Neutrophil (primary cell): ENCODE data around the gene FAM124A.

Experiments
- H3K27ac ChIP-seq: fragments of 200-600 bp; sonication (generic); 2 replicates; pipeline ENCODE4 v1.5.1; 2016; ENCODE audit warnings: mild to moderate bottlenecking, moderate library complexity
- H3K27me3 ChIP-seq: fragments of 200-600 bp; sonication (generic); 2 replicates; pipeline ENCODE4 v1.6.0; 2016; ENCODE audit warnings: mild to moderate bottlenecking
- H3K36me3 ChIP-seq: fragments of 200-600 bp; sonication (generic); 2 replicates; pipeline ENCODE4 v1.5.1; 2017
- H3K4me1 ChIP-seq, 2 experiments: fragments of 200-600 bp in 1 of 2; sonication (generic) in 1 of 2; 1 replicate in 1 of 2; 2 replicates in 1 of 2; pipeline versions ENCODE4 v1.5.1 to v1.6.1; 2013 to 2016; ENCODE audit warnings: low read depth in 1 of 2, low read length in 1 of 2, mild to moderate bottlenecking in 1 of 2, moderate library complexity in 1 of 2; ENCODE audit not compliant: control insufficient read depth in 1 of 2, insufficient read depth in 1 of 2
- H3K4me3 ChIP-seq, 2 experiments: fragments of 200-600 bp in 1 of 2; sonication (generic) in 1 of 2; 1 replicate in 1 of 2; 2 replicates in 1 of 2; pipeline ENCODE4 v1.5.1; 2013 to 2016; ENCODE audit warnings: low read depth in 1 of 2, low read length in 1 of 2, mild to moderate bottlenecking in 1 of 2, moderate library complexity in 1 of 2
- H3K9me3 ChIP-seq: fragments of 200-600 bp; sonication (generic); 2 replicates; pipeline ENCODE4 v1.5.1; 2016
- TF ChIP-seq, protein P1 (sequence below): fragments of 200-600 bp; sonication (generic); IDR thresholded peaks from 2 replicates; pipeline ENCODE4 v1.5.1; 2016; ENCODE audit warnings: antibody characterized with exemption

Gene FAM124A

DNA sequence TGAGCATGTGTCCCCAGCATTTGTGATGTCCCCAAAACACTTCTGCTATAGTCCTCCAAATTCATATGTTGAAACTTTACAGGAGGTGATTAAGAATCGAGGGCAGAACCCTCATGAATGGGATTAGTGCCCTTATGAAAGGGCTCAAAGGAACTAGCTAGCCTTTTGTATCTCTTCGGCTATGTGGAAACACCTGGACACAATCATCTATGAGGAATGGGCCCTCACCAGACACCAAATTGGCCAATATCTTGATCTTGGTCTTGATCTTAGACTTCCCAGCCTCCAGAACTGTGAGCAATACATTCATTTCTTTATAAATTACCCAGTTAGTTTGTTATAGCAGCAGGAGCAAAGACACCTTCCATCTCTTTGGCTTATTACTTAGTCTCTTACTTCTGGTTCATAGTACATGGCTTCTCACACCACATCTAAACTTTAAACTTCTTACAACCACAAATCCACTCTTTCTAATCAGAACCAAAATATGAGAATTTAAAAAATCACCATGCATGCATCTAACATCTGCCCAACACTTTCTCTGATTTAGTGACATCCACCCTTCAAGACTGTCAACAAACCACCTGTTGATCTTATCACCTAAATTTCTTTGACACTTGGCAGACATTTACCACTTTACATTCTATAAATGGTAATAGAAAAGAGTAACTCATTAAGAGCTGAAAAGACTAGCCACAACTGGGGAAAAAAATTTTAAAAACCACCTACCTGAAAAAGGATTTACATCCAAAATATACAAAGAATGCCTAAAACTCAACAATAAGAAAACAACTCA is 110.6 kb downstream of the FAM124A start:
- Histone ChIP-seq H3K27me3 (no peaks in the 10 kb centered on the region), H3K27ac (no peak overlapping the region), H3K4me1 (no peaks in the 10 kb centered on the region), H3K36me3 (no peaks in the 10 kb centered on the region), H3K9me3 (no peaks in the 10 kb centered on the region), H3K4me3 (no peak overlapping the region)
- TF ChIP-seq, protein P1, sequence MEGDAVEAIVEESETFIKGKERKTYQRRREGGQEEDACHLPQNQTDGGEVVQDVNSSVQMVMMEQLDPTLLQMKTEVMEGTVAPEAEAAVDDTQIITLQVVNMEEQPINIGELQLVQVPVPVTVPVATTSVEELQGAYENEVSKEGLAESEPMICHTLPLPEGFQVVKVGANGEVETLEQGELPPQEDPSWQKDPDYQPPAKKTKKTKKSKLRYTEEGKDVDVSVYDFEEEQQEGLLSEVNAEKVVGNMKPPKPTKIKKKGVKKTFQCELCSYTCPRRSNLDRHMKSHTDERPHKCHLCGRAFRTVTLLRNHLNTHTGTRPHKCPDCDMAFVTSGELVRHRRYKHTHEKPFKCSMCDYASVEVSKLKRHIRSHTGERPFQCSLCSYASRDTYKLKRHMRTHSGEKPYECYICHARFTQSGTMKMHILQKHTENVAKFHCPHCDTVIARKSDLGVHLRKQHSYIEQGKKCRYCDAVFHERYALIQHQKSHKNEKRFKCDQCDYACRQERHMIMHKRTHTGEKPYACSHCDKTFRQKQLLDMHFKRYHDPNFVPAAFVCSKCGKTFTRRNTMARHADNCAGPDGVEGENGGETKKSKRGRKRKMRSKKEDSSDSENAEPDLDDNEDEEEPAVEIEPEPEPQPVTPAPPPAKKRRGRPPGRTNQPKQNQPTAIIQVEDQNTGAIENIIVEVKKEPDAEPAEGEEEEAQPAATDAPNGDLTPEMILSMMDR = no peak

DNA sequence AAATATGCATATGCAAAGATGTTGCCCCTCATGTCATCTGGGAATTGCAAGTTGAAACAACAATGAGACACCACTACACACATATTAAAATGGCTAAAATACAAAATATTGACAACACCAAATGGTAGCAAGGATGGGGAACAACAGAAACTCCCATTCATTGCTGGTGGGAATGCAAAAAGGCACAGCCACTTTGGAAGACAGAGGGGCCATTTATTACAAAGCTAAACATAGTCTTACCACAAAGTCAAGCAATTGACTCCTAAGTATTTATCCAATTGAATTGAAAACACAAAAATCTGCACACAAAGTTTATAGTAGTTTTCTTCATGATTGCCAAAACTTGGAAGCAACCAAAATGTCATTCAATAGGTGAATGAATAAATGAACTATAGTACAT is 111.2 kb downstream of the FAM124A start:
- H3K4me1 ChIP-seq = no peaks in the 10 kb centered on the region
- TF ChIP-seq, protein P1 = no peak

DNA sequence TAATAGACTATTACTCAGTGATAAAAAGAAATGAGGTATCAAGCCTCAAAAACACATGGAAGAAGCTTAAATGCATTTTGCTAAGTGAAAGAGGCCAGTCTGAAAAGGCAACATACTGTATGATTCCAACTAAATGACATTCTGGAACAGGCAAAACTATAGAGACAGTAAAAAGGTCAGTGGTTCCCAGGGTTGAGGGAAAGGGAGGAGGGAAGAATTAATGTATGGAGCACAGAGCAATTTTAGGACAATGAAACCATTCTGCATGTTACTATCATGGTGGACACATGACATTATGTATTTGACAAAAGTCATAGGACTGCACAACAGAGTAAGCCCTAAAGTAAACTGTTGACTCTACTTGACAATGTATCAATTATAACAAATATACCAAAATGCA is 111.6 kb downstream of the FAM124A start:
- no peak overlapping the region for H3K27ac ChIP-seq
- no peaks in the 10 kb centered on the region for H3K27me3 ChIP-seq
- no peaks in the 10 kb centered on the region for H3K9me3 ChIP-seq
- TF ChIP-seq, protein P1 = no peak
- H3K36me3 ChIP-seq = no peaks in the 10 kb centered on the region
- H3K4me3 ChIP-seq = no peak overlapping the region
- H3K4me1 ChIP-seq = no peaks in the 10 kb centered on the region

More for the DNA sequence above, 111.2 kb downstream of the FAM124A start:
- Histone ChIP-seq H3K36me3 (no peaks in the 10 kb centered on the region), H3K27ac (no peak overlapping the region), H3K9me3 (no peaks in the 10 kb centered on the region), H3K4me3 (no peak overlapping the region), H3K27me3 (no peaks in the 10 kb centered on the region)
